PC-3 (cell line): ENCODE measurements around the gene EPB41L4B.

Experiments
- EZH2 ChIP-seq: fragments of 300-600 bp; sonication (generic); IDR thresholded peaks from one replicate; pipeline ENCODE4 v1.6.1; 2017; ENCODE audit warnings: antibody characterized with exemption, mild to moderate bottlenecking, low read length; ENCODE audit not compliant: unreplicated experiment
- EZH2phosphoT487 ChIP-seq: fragments of 300-600 bp; sonication (generic); IDR thresholded peaks from 2 replicates; pipeline ENCODE4 v1.6.1; 2018; ENCODE audit warnings: mild to moderate bottlenecking, antibody characterized with exemption, low read length, borderline replicate concordance
- TF ChIP-seq, protein P1 (sequence below): fragments of 300-600 bp; sonication (generic); conservative IDR thresholded peaks from 2 replicates; pipeline ENCODE4 v1.5.1; 2017; ENCODE audit warnings: antibody characterized with exemption, low read depth, mild to moderate bottlenecking, low read length

- TF ChIP-seq, protein P1, sequence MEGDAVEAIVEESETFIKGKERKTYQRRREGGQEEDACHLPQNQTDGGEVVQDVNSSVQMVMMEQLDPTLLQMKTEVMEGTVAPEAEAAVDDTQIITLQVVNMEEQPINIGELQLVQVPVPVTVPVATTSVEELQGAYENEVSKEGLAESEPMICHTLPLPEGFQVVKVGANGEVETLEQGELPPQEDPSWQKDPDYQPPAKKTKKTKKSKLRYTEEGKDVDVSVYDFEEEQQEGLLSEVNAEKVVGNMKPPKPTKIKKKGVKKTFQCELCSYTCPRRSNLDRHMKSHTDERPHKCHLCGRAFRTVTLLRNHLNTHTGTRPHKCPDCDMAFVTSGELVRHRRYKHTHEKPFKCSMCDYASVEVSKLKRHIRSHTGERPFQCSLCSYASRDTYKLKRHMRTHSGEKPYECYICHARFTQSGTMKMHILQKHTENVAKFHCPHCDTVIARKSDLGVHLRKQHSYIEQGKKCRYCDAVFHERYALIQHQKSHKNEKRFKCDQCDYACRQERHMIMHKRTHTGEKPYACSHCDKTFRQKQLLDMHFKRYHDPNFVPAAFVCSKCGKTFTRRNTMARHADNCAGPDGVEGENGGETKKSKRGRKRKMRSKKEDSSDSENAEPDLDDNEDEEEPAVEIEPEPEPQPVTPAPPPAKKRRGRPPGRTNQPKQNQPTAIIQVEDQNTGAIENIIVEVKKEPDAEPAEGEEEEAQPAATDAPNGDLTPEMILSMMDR: no peak
- TF ChIP-seq EZH2phosphoT487 (no peak), EZH2 (no peak)
Measured at GRCh38 chr9:109162677-109163076, 158.2 kb downstream of the EPB41L4B start.
